ENCODE results near the gene PADI1.

GRCh38 chr1:17187051-17187450, 17.9 kb upstream of the PADI1 start:
- TF ChIP-seq, protein P1, sequence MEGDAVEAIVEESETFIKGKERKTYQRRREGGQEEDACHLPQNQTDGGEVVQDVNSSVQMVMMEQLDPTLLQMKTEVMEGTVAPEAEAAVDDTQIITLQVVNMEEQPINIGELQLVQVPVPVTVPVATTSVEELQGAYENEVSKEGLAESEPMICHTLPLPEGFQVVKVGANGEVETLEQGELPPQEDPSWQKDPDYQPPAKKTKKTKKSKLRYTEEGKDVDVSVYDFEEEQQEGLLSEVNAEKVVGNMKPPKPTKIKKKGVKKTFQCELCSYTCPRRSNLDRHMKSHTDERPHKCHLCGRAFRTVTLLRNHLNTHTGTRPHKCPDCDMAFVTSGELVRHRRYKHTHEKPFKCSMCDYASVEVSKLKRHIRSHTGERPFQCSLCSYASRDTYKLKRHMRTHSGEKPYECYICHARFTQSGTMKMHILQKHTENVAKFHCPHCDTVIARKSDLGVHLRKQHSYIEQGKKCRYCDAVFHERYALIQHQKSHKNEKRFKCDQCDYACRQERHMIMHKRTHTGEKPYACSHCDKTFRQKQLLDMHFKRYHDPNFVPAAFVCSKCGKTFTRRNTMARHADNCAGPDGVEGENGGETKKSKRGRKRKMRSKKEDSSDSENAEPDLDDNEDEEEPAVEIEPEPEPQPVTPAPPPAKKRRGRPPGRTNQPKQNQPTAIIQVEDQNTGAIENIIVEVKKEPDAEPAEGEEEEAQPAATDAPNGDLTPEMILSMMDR (tag by site-specific recombination; IDR thresholded peaks at IDR 0.05): no peak
- no peak for TF ChIP-seq ZNF24 (tag by site-specific recombination; IDR thresholded peaks at IDR 0.05)
- no peak for TF ChIP-seq KLF8 (tag by site-specific recombination; IDR thresholded peaks at IDR 0.05)
- no peak for TF ChIP-seq ZNF76 (tag by site-specific recombination; IDR thresholded peaks at IDR 0.05; ENCODE audit: borderline replicate concordance, low read depth)

Data from HEK293 (cell line).